Glutamatergic neuron (in vitro differentiated cells): Measurements from ENCODE around the gene CIB1. TPM values are rescaled to one million over a fixed set of nuclear protein-coding genes. Genes with fewer than 3 reads are reported as not detected.

Source experiments
- DNase-seq: peaks from one replicate; pipeline ENCODE4 v3.0.0; 2022
- H3K27ac Mint-ChIP-seq: one replicate; pipeline ENCODE4 v1.8.0; 2020; ENCODE audit warnings: mild to moderate bottlenecking, mixed read lengths, inconsistent platforms; ENCODE audit not compliant: unreplicated experiment
- H3K27me3 Mint-ChIP-seq: one replicate; pipeline ENCODE4 v1.8.0; 2020; ENCODE audit warnings: mild to moderate bottlenecking, moderate library complexity, mixed read lengths, inconsistent platforms; ENCODE audit not compliant: unreplicated experiment
- H3K36me3 Mint-ChIP-seq: one replicate; pipeline ENCODE4 v1.8.0; 2020; ENCODE audit warnings: mild to moderate bottlenecking, mixed read lengths, inconsistent platforms; ENCODE audit not compliant: unreplicated experiment
- H3K4me1 Mint-ChIP-seq: one replicate; pipeline ENCODE4 v1.8.0; 2020; ENCODE audit warnings: mild to moderate bottlenecking, low read depth, mixed read lengths, inconsistent platforms; ENCODE audit not compliant: unreplicated experiment
- H3K4me3 Mint-ChIP-seq: one replicate; pipeline ENCODE4 v1.8.0; 2020; ENCODE audit warnings: mild to moderate bottlenecking, mixed read lengths, inconsistent platforms; ENCODE audit not compliant: unreplicated experiment
- H3K9me3 Mint-ChIP-seq: one replicate; pipeline ENCODE4 v1.8.0; 2020; ENCODE audit warnings: mild to moderate bottlenecking, moderate library complexity, mixed read lengths, inconsistent platforms; ENCODE audit not compliant: unreplicated experiment
- total RNA-seq: library from RNA; stranded (reverse); fragmentation: NEBNext Ultra II Directional; extraction: Animal tissue kit (Norgen Biotek cat#: 25700); gene quantifications from one replicate; pipeline ENCODE4 v1.2.1, GENCODE V29; 2021; ENCODE audit not compliant: unreplicated experiment
- TF ChIP-seq, protein P1 (sequence below): fragments of 200-600 bp; sonication (generic); IDR thresholded peaks from one replicate; pipeline ENCODE4 v1.5.0; 2021; ENCODE audit not compliant: partially characterized antibody, unreplicated experiment

CIB1 gene
- total RNA-seq, 1 donor from 2014 or later: 8.0 TPM

DNA sequence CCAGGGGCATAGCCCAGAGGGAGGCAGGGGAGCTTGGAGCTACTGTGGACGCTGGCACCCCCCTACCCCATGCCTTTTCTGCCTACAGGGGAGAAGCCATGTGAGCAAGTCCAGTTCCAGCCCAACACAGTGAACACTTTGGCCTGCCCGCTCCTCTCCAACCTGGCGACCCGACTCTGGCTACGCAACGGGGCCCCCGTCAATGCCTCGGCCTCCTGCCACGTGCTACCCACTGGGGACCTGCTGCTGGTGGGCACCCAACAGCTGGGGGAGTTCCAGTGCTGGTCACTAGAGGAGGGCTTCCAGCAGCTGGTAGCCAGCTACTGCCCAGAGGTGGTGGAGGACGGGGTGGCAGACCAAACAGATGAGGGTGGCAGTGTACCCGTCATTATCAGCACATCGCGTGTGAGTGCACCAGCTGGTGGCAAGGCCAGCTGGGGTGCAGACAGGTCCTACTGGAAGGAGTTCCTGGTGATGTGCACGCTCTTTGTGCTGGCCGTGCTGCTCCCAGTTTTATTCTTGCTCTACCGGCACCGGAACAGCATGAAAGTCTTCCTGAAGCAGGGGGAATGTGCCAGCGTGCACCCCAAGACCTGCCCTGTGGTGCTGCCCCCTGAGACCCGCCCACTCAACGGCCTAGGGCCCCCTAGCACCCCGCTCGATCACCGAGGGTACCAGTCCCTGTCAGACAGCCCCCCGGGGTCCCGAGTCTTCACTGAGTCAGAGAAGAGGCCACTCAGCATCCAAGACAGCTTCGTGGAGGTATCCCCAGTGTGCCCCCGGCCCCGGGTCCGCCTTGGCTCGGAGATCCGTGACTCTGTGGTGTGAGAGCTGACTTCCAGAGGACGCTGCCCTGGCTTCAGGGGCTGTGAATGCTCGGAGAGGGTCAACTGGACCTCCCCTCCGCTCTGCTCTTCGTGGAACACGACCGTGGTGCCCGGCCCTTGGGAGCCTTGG, 5.6 kb downstream of the CIB1 start:
- no peak for DNase-seq
- peaks cover 6% of the 10 kb centered on the region for H3K27me3 Mint-ChIP-seq
- H3K4me3 Mint-ChIP-seq: no peak overlapping the region
- peaks cover 15% of the 10 kb centered on the region for H3K4me1 Mint-ChIP-seq
- no peak overlapping the region for H3K27ac Mint-ChIP-seq
- peaks cover 8% of the 10 kb centered on the region for H3K9me3 Mint-ChIP-seq
- TF ChIP-seq, protein P1, sequence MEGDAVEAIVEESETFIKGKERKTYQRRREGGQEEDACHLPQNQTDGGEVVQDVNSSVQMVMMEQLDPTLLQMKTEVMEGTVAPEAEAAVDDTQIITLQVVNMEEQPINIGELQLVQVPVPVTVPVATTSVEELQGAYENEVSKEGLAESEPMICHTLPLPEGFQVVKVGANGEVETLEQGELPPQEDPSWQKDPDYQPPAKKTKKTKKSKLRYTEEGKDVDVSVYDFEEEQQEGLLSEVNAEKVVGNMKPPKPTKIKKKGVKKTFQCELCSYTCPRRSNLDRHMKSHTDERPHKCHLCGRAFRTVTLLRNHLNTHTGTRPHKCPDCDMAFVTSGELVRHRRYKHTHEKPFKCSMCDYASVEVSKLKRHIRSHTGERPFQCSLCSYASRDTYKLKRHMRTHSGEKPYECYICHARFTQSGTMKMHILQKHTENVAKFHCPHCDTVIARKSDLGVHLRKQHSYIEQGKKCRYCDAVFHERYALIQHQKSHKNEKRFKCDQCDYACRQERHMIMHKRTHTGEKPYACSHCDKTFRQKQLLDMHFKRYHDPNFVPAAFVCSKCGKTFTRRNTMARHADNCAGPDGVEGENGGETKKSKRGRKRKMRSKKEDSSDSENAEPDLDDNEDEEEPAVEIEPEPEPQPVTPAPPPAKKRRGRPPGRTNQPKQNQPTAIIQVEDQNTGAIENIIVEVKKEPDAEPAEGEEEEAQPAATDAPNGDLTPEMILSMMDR: no peak
- peaks cover 9% of the 10 kb centered on the region for H3K36me3 Mint-ChIP-seq

DNA sequence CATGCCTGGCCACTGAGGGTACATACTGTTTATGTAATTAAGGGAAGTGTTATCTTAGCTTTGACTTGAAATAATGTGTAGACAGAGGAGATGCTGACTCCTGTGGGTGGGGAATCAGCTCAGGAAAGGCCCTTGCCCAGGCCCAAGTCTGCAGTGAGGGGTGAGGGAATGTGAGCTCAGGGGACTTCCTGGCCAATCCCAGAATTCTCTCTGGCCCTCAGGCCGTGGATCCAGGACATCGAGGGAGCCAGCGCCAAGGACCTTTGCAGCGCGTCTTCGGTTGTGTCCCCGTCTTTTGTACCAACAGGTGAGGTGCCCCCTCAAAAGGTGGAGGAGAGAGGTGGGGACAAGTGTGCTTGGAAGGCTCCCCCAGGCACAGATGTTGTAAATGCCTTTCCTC, 6.4 kb downstream of the CIB1 start:
- Mint-ChIP-seq H3K27me3 (peaks cover 7% of the 10 kb centered on the region), H3K9me3 (peaks cover 4% of the 10 kb centered on the region), H3K4me1 (peaks cover 15% of the 10 kb centered on the region), H3K36me3 (peaks cover 9% of the 10 kb centered on the region), H3K27ac (no peak overlapping the region), H3K4me3 (no peak overlapping the region)
- TF ChIP-seq, protein P1: no peak
- no peak for DNase-seq

DNA sequence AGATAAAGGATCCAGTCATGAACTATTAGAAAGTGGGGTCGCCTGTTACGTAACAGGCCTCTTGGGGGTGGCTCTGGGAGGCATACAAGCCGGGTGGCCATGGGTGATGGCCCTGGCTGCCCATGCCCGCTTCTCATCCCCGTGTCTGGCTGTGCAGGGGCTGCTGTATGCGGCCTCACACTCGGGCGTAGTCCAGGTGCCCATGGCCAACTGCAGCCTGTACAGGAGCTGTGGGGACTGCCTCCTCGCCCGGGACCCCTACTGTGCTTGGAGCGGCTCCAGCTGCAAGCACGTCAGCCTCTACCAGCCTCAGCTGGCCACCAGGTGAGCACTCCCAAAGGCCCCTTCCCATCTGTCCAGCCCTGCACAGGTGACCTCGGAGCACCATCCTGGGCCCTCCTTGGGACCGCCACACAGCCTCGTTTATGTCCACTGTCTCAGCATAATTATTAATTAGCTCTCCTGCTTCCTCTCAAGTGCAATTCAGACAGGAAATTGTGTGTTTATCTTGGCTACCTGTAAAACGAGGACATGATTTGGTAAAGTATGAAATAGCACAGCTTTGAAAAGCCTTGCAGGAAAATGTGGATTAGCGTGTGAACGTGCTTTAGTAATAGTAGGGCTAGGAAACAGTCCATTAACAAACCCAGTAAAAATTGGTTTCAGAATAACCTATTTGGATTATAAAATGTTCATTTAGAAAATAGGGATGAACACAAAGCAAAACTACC, 8.1 kb downstream of the CIB1 start:
- peak overlapping the region; percentile 46 for H3K27ac Mint-ChIP-seq
- H3K4me3 Mint-ChIP-seq: no peak overlapping the region
- H3K27me3 Mint-ChIP-seq: peaks cover 9% of the 10 kb centered on the region
- peaks cover 9% of the 10 kb centered on the region for H3K36me3 Mint-ChIP-seq
- TF ChIP-seq, protein P1: no peak
- H3K9me3 Mint-ChIP-seq: peaks cover 6% of the 10 kb centered on the region
- DNase-seq: no peak
- peaks cover 20% of the 10 kb centered on the region for H3K4me1 Mint-ChIP-seq

DNA sequence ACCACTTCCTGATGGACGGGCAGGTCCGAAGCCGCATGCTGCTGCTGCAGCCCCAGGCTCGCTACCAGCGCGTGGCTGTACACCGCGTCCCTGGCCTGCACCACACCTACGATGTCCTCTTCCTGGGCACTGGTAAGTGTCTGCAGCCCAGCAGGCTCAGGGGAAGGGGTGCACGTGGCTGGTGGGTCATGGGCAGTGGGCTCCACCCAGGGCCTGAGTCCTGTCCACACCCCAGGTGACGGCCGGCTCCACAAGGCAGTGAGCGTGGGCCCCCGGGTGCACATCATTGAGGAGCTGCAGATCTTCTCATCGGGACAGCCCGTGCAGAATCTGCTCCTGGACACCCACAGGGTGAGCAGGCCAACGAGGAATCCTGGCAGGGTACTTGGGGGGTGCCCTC, 8.7 kb downstream of the CIB1 start:
- Mint-ChIP-seq H3K9me3 (peaks cover 6% of the 10 kb centered on the region), H3K36me3 (peaks cover 9% of the 10 kb centered on the region)

More for the DNA sequence above, 8.7 kb downstream of the CIB1 start:
- Mint-ChIP-seq H3K4me1 (peaks cover 20% of the 10 kb centered on the region), H3K27ac (peak overlapping the region; percentile 76), H3K4me3 (no peak overlapping the region), H3K27me3 (peaks cover 10% of the 10 kb centered on the region)
- TF ChIP-seq, protein P1: no peak
- DNase-seq: no peak
